EH (cell line): ENCODE measurements around the gene ZNF483.
"Not testable (repeated sequence)": the region's sequence is repeated elsewhere in the genome, so short reads cannot be mapped to it uniquely, and the experiment has no call there.

ENCODE experiments used
- DNase-seq: peaks from one replicate; pipeline ENCODE4 v3.0.0-alpha.2; 2015; ENCODE audit warnings: low read depth

The ZNF483 gene

DNA sequence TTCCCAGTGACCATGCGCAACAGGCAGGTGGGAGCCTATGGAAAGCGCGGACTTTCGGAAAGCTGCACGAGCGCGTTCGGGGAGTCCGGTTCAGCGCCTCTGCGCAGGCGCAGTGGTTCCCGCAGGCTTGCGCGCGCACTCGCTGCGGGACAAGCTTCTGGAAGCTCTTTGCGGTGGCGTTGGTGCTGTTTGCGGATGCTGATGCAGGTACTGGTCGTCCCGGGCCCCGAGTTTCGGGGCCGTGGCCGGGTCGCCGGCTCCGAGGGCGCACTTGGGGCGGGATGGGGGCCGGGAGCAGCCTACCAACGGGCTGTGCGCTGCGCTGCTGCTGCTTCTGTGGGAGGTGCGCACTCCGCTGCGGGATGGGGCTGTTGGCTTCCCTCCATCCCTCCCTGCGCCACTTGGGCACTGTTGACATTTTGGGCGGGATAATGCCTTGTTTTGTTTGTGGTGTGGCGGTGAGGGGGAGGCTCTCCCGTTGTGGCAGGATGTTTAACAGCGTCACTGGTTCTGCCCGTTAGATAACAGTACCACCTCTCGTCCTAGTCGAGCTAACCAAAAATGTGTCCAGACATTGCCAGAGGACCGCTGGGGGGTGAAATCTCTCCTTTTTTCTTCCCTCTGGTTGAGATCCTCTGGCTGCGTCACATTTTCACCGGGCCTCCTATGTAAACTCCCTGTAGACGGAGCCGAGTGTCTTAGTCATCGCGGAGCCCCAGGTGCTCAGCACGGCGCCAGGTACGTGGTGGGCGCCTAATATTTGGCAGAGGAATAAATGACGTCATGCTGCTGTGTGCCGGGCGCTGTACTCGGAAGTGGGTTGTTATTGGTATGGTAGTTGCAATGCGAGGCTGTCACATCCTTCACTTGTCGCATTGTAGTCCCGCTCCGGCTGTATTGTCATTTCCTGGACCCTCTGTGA lies at the start of gene ZNF483:
TSS of gene ZNF483 (plus strand) at position 124 of the 922 bp plus-strand sequence. CDS start 2,217 bp downstream, outside the sequence.
- DNase-seq: peak; percentile 72

DNA sequence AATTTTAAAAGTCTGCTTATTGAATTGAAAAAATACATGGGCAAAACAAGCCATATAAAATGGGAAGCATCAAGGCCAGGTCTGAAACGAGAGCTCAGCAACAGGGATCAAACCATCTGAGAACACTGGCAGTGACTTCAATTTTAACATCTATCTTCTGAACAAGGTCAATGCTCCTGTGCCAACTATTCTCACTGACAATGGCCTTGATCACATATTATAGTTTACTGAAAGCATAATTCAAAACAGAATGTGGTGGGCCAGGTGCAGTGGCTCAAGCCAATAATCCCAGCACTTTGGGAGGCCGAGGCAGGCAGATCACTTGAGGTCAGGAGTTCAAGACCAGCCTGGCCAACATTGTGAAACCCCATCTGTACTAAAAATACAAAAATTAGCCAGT lies 49.8 kb upstream of the ZNF483 start:
- no peak for DNase-seq

GRCh38 chr9:111477677-111478076 lies 47.3 kb upstream of the ZNF483 start:
- no peak for DNase-seq

DNA sequence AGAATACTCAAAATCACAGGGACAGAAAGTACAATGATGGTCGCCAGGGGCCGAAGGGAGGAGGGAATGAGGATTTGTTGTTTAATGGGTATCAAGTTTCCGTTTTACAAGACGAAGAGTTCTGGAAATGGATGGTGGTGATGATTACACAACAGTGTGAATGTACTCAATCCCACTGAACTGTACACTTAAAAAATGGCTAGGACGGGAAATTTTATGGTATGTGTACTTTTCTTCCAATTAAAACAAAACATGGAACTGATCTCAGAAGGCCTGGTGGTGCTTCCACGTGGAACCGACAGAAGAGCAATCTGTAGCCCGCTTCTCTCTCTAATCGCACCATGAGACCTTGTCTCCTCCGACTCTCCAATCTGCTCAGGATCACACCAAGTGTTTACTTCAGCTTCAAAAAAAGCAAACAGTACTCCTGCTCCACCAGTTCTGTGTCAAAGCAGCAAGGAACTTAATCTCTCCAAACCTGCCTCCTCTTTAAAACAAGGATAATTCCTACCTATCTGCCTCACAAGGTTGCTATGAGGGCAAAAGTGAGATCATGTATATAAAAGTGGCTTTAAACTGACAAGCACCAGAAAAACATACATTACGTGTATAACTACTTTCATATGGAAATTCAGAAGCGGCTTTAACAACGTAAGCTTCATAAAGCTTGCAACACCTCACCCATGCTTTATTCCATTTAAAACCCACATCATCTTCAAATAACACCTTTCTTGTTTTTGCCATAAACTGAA lies 42.9 kb upstream of the ZNF483 start:
- DNase-seq: peak; percentile 77

DNA sequence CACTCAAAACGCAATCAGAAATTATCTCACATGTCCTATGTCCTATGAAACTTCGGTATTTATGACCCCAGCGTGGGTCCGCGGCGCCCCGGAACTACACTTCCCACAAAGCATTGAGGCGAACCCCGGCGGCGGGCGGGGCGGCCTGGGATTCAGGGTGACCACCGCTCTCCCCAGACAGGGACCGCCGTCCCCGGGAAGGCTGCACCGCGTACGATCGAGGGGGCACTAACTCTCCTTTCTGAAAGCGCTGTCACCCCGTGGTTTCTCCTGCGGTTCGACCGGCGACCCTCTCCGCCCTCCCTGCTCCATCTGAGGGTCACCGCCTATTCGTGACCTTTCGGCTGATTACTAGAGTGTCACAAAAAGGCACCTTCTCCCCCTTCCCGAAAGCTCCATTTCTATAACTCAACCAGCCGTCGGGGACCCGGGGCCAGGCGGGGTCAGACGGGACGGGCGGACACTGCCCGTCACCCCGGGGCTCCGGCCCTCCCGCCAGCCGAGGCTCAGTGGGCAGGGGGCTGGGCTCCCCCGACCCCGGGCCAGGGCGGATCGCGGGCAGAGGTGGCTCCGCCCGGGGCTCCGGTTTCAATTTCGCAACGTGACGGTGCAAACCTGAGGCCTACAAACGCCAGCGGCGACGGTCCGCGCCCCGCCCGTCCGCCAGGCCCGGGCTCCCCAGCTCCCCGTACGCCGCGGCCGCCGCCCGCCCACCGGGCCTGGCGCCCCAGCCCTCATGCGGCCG lies 42.1 kb upstream of the ZNF483 start:
- DNase-seq: peak; percentile 66

DNA sequence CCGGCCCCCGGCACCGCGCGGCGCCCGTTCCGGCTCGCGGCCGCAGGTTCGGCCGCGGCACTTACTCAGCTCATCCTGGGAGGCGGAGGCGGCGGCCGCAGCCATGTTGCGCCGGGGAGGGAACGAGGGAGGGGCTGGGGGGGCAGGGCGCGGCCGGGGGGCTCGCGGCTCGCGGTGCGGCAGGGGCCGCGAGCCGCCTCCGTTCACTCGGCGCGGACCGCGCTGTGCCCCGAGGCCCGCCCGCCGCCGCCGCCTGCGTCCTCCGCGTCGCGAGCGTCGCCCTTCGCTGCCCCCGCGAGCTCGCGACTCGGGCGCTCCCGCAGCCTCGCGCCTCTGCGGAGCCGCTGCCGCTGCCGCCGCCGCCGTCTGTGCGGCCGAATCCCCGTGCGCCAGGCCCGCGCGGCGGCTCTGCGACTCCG lies 41.5 kb upstream of the ZNF483 start:
- peak; percentile 51 for DNase-seq

DNA sequence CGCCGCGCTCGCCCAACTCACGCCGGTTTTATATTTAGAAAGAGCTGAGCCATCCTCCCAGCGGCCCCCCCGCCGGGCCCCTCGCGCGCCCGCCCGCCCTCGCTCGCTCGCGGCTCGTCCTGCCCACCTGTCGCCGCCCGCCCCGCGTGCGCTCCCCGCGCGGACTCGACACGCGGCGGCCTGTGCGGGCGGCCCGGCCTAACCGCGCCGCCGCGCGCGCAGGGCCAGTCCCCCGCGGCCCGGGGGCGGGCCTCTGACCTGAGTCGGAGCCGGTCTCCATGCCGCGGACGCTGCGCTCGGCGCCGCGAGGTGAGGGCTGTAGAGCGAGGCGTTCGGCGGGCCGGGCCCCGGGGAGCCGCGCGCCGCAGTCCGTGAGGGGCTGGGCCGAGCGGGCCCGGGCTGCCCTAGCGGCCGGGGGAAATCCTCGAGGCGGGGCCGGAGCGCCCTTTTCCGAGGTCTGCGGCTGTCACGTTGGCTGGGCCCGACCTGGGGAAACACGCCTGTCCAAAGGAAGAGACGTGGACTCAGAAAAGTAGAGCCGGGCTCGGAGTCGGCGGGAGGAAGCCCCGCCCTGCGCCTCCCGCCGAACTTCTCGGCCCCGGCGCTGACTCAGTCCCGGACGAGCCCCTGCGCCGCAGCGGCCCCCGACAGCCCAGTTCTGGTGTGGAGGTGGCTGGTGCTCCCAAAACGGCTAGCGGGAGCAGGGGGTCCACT lies 41.0 kb upstream of the ZNF483 start, which contains the start of gene ECPAS:
TSS of gene ECPAS (minus strand) at position 526 of the 714 bp plus-strand sequence. CDS start 11,465 bp downstream, outside the sequence.
- DNase-seq: peak; percentile 87

DNA sequence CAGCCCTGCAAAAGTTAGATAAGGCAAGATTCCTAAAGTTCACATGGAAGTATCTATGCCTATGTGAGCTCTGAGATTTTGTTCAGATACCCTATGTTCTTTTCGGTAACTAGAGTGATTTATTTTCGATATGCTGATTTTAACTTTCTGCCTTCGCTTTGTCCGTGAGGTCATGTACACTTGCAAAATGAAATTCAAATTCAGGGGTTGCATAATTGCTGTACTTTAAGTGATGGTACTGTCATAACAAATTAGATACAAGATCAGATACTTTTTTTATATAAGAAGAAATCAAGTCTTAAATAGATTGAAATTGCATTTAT lies 40.4 kb upstream of the ZNF483 start:
- no peak for DNase-seq

GRCh38 chr9:111497196-111497595 lies 27.8 kb upstream of the ZNF483 start:
- not testable (repeated sequence) for DNase-seq

DNA sequence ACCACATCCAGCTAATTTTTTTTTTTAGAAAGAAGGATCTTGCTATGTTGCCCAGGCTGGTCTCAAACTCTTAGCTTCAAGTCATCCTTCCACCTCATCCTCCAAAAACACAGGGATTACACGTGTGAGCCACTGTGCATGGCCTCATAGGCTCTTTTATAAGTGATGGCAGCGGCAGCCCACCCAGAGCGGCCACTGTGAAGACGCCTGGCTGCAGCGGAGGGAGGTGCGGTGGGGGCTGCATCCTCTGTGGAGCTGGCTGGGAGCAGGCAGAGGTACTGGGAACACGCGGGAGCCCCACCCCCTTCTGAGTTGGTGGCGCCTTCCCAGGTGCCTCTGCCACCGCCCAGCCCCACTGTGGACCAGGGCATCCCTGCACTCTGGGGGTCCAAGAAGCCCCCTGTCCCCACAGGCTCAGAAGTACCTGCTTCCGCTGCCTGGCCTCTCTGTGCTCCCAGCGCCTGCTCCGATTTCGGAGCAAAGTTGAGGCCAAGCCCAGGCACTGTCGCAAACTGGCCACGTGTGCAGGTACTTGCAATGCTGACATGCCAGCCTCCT lies 23.9 kb upstream of the ZNF483 start:
- no peak for DNase-seq

GRCh38 chr9:111501648-111502047 lies 23.3 kb upstream of the ZNF483 start:
- DNase-seq: no peak

- DNase-seq: no peak
Measured at GRCh38 chr9:111502506-111502905, 22.5 kb upstream of the ZNF483 start.

DNA sequence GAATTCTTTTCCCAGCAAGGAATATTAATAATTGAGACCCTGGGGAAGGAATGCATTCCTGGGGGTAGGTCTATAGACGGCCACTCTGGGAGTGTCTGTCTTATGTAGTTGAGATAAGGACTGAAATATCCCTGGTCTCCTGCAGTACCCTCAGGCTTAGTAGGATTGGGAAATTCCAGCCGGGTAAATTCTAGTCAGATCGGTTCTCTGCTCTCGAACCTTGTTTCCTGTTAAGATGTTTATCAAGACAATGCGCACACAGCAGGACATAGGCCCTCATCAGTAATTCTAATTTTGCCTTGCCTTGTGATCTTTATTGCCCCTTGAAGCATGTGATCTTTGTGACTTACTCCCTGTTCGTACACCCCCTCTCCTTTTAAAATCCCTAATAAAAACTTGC lies 13.4 kb upstream of the ZNF483 start:
- not testable (repeated sequence) for DNase-seq

- DNase-seq: no peak
Measured at GRCh38 chr9:111514967-111515366, 10.0 kb upstream of the ZNF483 start.

- DNase-seq: peak; percentile 53
Measured at GRCh38 chr9:111516061-111516465, 8.9 kb upstream of the ZNF483 start.

GRCh38 chr9:111524731-111525055 lies 286 bp upstream of the ZNF483 start:
- no peak for DNase-seq

- DNase-seq: no peak
Measured at GRCh38 chr9:111527347-111527746, 2.4 kb downstream of the ZNF483 start.

GRCh38 chr9:111529787-111530186 lies 4.8 kb downstream of the ZNF483 start:
- DNase-seq: no peak

DNA sequence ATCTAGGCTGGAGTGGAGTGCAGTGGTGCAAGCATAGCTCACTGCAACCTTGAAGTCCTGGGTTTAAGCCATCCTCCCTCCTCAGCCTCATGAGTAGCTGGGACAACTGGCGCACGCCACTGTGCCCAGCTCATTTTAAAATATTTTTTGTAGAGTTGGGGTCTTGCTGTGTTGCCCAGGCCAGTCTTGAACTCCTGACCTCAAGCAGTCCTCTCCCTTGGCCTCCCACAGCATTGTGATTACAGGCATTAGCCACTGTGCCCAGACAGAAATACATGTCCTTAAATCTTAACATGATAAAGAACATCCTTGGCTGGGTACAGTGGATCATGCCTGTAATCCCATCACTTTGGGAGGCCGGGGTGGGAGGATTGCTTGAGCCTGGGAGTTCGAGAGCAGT lies 6.7 kb downstream of the ZNF483 start:
- DNase-seq: no peak

- DNase-seq: peak; percentile 22
Measured at GRCh38 chr9:111533099-111533790, 8.3 kb downstream of the ZNF483 start.
